Loucy (cell line): ENCODE data around the gene PARD3B.

ENCODE experiments used
- H2AFZ ChIP-seq: fragments of 200-600 bp; sonication (generic); 2 replicates; pipeline ENCODE4 v1.6.0; 2016; ENCODE audit warnings: antibody characterized with exemption, mild to moderate bottlenecking, low read length, moderate library complexity
- H3F3A ChIP-seq: fragments of 200-600 bp; 2 replicates; pipeline ENCODE4 v1.6.0; 2016; ENCODE audit warnings: antibody characterized with exemption, low read depth, mild to moderate bottlenecking
- H3K27me3 ChIP-seq: fragments of 200-600 bp; sonication (generic); 2 replicates; pipeline ENCODE4 v1.6.1; 2014; ENCODE audit warnings: low read length, mild to moderate bottlenecking; ENCODE audit not compliant: insufficient read depth, poor library complexity, severe bottlenecking
- H3K36me3 ChIP-seq: fragments of 200-600 bp; sonication (generic); 2 replicates; pipeline ENCODE4 v1.6.1; 2016; ENCODE audit warnings: low read length; ENCODE audit not compliant: insufficient read depth
- H3K4me1 ChIP-seq: fragments of 200-600 bp; sonication (generic); 2 replicates; pipeline ENCODE4 v1.5.1; 2014; ENCODE audit warnings: low read length, mild to moderate bottlenecking; ENCODE audit not compliant: insufficient read depth, poor library complexity, severe bottlenecking
- H3K4me2 ChIP-seq: fragments of 200-600 bp; sonication (generic); 2 replicates; pipeline ENCODE4 v1.6.0; 2014; ENCODE audit warnings: antibody characterized with exemption, low read length, low read depth, mild to moderate bottlenecking; ENCODE audit not compliant: poor library complexity, severe bottlenecking
- H3K4me3 ChIP-seq: fragments of 200-600 bp; sonication (generic); 2 replicates; pipeline ENCODE4 v1.5.1; 2014; ENCODE audit warnings: low read length, mild to moderate bottlenecking, mixed read lengths; ENCODE audit not compliant: poor library complexity, severe bottlenecking
- H3K79me2 ChIP-seq: fragments of 200-600 bp; sonication (generic); 2 replicates; pipeline ENCODE4 v1.6.1; 2014; ENCODE audit warnings: low read length; ENCODE audit not compliant: insufficient read depth
- H3K9ac ChIP-seq: fragments of 200-600 bp; sonication (generic); 2 replicates; pipeline ENCODE4 v1.6.0; 2014; ENCODE audit warnings: mild to moderate bottlenecking, low read depth, low read length, moderate library complexity; ENCODE audit not compliant: poor library complexity, severe bottlenecking
- H3K9me2 ChIP-seq: fragments of 200-600 bp; sonication (generic); replicated peaks from 2 replicates; pipeline ENCODE4 v1.6.1; 2016; ENCODE audit warnings: low read depth, low read length, mixed read lengths
- H3K9me3 ChIP-seq: fragments of 200-600 bp; sonication (generic); 2 replicates; pipeline ENCODE4 v1.6.1; 2014; ENCODE audit warnings: mild to moderate bottlenecking, antibody characterized with exemption, low read length, low read depth; ENCODE audit not compliant: insufficient read depth
- H4K20me1 ChIP-seq: fragments of 200-600 bp; sonication (generic); 2 replicates; pipeline ENCODE4 v1.6.0; 2014; ENCODE audit warnings: antibody characterized with exemption, low read length, mild to moderate bottlenecking; ENCODE audit not compliant: insufficient read depth, poor library complexity, severe bottlenecking
- CTCF ChIP-seq: fragments of 200-600 bp; sonication (generic); conservative IDR thresholded peaks from 2 replicates; pipeline ENCODE4 v1.5.1; 2014; ENCODE audit warnings: mild to moderate bottlenecking, antibody characterized with exemption, low read length
- EZH2phosphoT487 ChIP-seq: fragments of 200-600 bp; IDR thresholded peaks from 2 replicates; pipeline ENCODE4 v1.6.1; 2018; ENCODE audit warnings: antibody characterized with exemption, mild to moderate bottlenecking, moderate library complexity, borderline replicate concordance

The PARD3B gene

GRCh38 chr2:205361272-205361671, 816.0 kb downstream of the PARD3B start:
- H2AFZ ChIP-seq = no peak overlapping the region
- H3K79me2 ChIP-seq = no peaks in the 10 kb centered on the region
- H3K4me1 ChIP-seq = peaks cover 8% of the 10 kb centered on the region
- TF ChIP-seq EZH2phosphoT487 (no peak), CTCF (no peak)
- no peak overlapping the region for H3K4me3 ChIP-seq
- H3K27me3 ChIP-seq = no peaks in the 10 kb centered on the region
- H3K9ac ChIP-seq = no peak overlapping the region
- no peak overlapping the region for H3K4me2 ChIP-seq
- no peaks in the 10 kb centered on the region for H4K20me1 ChIP-seq
- no peaks in the 10 kb centered on the region for H3F3A ChIP-seq
- no peaks in the 10 kb centered on the region for H3K9me3 ChIP-seq
- H3K9me2 ChIP-seq = no peaks in the 10 kb centered on the region
- no peaks in the 10 kb centered on the region for H3K36me3 ChIP-seq

GRCh38 chr2:205361970-205362369, 816.7 kb downstream of the PARD3B start:
- no peak overlapping the region for H3K4me2 ChIP-seq
- H2AFZ ChIP-seq = no peak overlapping the region
- H3K27me3 ChIP-seq = no peaks in the 10 kb centered on the region
- no peaks in the 10 kb centered on the region for H3K9me3 ChIP-seq
- H3K79me2 ChIP-seq = no peaks in the 10 kb centered on the region
- no peak overlapping the region for H3K4me3 ChIP-seq
- H3F3A ChIP-seq = no peaks in the 10 kb centered on the region
- H4K20me1 ChIP-seq = no peaks in the 10 kb centered on the region
- no peaks in the 10 kb centered on the region for H3K9me2 ChIP-seq
- H3K9ac ChIP-seq = no peak overlapping the region
- H3K36me3 ChIP-seq = no peaks in the 10 kb centered on the region
- TF ChIP-seq EZH2phosphoT487 = no peak
- H3K4me1 ChIP-seq = peaks cover 8% of the 10 kb centered on the region

- no peaks in the 10 kb centered on the region for H3K36me3 ChIP-seq
- TF ChIP-seq CTCF (no peak), EZH2phosphoT487 (no peak)
- H3K9ac ChIP-seq = no peak overlapping the region
- H2AFZ ChIP-seq = no peak overlapping the region
- no peaks in the 10 kb centered on the region for H3K79me2 ChIP-seq
- no peaks in the 10 kb centered on the region for H3K9me2 ChIP-seq
- no peaks in the 10 kb centered on the region for H3F3A ChIP-seq
- H4K20me1 ChIP-seq = no peaks in the 10 kb centered on the region
- no peaks in the 10 kb centered on the region for H3K27me3 ChIP-seq
- H3K4me1 ChIP-seq = no peaks in the 10 kb centered on the region
- H3K4me3 ChIP-seq = no peak overlapping the region
- no peak overlapping the region for H3K4me2 ChIP-seq
- no peaks in the 10 kb centered on the region for H3K9me3 ChIP-seq
These were observed 819.0 kb downstream of the PARD3B start for GRCh38 chr2:205364261-205364660.

GRCh38 chr2:205366336-205367060, 821.2 kb downstream of the PARD3B start:
- Histone ChIP-seq H3K36me3 (no peaks in the 10 kb centered on the region), H4K20me1 (no peaks in the 10 kb centered on the region), H3K27me3 (no peaks in the 10 kb centered on the region), H3K9me2 (no peaks in the 10 kb centered on the region), H3K9me3 (no peaks in the 10 kb centered on the region), H3K4me1 (no peaks in the 10 kb centered on the region), H3F3A (no peaks in the 10 kb centered on the region), H3K4me2 (no peak overlapping the region), H3K4me3 (no peak overlapping the region), H3K9ac (no peak overlapping the region), H2AFZ (no peak overlapping the region), H3K79me2 (no peaks in the 10 kb centered on the region)
- no peak for TF ChIP-seq CTCF
- no peak for TF ChIP-seq EZH2phosphoT487
